ENCODE measurements around the gene MTA3. TPM values are rescaled to one million over a fixed set of nuclear protein-coding genes. Genes with fewer than 3 reads are reported as not detected.
"Not testable (repeated sequence)": the region's sequence is repeated elsewhere in the genome, so short reads cannot be mapped to it uniquely, and the experiment has no call there.

The MTA3 gene
- total RNA-seq, 1 donor from 2014 or later, result 107 TPM

GRCh38 chr2:42573256-42573655 lies 4.8 kb downstream of the MTA3 start:
- Mint-ChIP-seq H3K27me3 (ENCODE audit: low read depth) (no peaks in the 10 kb centered on the region), H3K4me3 (no peak overlapping the region), H3K9me3 (no peaks in the 10 kb centered on the region), H3K36me3 (peaks cover 22% of the 10 kb centered on the region), H3K4me1 (peaks cover 12% of the 10 kb centered on the region), H3K27ac (no peak overlapping the region)
- no peak for TF ChIP-seq CTCF (IDR thresholded peaks at IDR 0.05; ENCODE audit: unreplicated experiment)
- no peak for DNase-seq (ENCODE audit: low spot score in 2 of 2, unreplicated experiment in 2 of 2)

GRCh38 chr2:42575458-42576064 lies 7.1 kb downstream of the MTA3 start:
- Mint-ChIP-seq H3K4me3 (no peak overlapping the region), H3K9me3 (no peaks in the 10 kb centered on the region), H3K27ac (no peak overlapping the region), H3K4me1 (peaks cover 6% of the 10 kb centered on the region), H3K27me3 (ENCODE audit: low read depth) (no peaks in the 10 kb centered on the region), H3K36me3 (peaks cover 37% of the 10 kb centered on the region)
- no peak for DNase-seq (ENCODE audit: low spot score in 2 of 2, unreplicated experiment in 2 of 2)
- no peak for TF ChIP-seq CTCF (IDR thresholded peaks at IDR 0.05; ENCODE audit: unreplicated experiment)

GRCh38 chr2:42578621-42579020 lies 10.2 kb downstream of the MTA3 start:
- no peaks in the 10 kb centered on the region for H3K9me3 Mint-ChIP-seq
- H3K27me3 Mint-ChIP-seq (ENCODE audit: low read depth), result no peaks in the 10 kb centered on the region
- TF ChIP-seq CTCF (IDR thresholded peaks at IDR 0.05; ENCODE audit: unreplicated experiment), result no peak
- DNase-seq (ENCODE audit: low spot score in 2 of 2, unreplicated experiment in 2 of 2), result no peak
- no peak overlapping the region for H3K4me3 Mint-ChIP-seq
- peaks cover 6% of the 10 kb centered on the region for H3K4me1 Mint-ChIP-seq
- H3K36me3 Mint-ChIP-seq, result peaks cover 39% of the 10 kb centered on the region
- H3K27ac Mint-ChIP-seq, result no peak overlapping the region

GRCh38 chr2:42581257-42581656 lies 12.8 kb downstream of the MTA3 start:
- no peak for TF ChIP-seq CTCF (IDR thresholded peaks at IDR 0.05; ENCODE audit: unreplicated experiment)
- no peak overlapping the region for H3K4me3 Mint-ChIP-seq
- H3K27ac Mint-ChIP-seq, result no peak overlapping the region
- H3K36me3 Mint-ChIP-seq, result peaks cover 31% of the 10 kb centered on the region
- H3K27me3 Mint-ChIP-seq (ENCODE audit: low read depth), result no peaks in the 10 kb centered on the region
- no peak for DNase-seq (ENCODE audit: low spot score in 2 of 2, unreplicated experiment in 2 of 2)
- H3K4me1 Mint-ChIP-seq, result peaks cover 6% of the 10 kb centered on the region
- no peaks in the 10 kb centered on the region for H3K9me3 Mint-ChIP-seq

GRCh38 chr2:42584628-42585027 lies 16.2 kb downstream of the MTA3 start:
- not testable (repeated sequence) for H3K4me1 Mint-ChIP-seq; H3K4me3 Mint-ChIP-seq; H3K9me3 Mint-ChIP-seq; H3K27me3 Mint-ChIP-seq (ENCODE audit: low read depth); H3K27ac Mint-ChIP-seq
- H3K36me3 Mint-ChIP-seq, result peaks cover 30% of the 10 kb centered on the region
- DNase-seq (ENCODE audit: low spot score in 2 of 2, unreplicated experiment in 2 of 2), result peak in 1 of 2 experiments; percentile 6

- no peaks in the 10 kb centered on the region for H3K27me3 Mint-ChIP-seq (ENCODE audit: low read depth)
- no peaks in the 10 kb centered on the region for H3K9me3 Mint-ChIP-seq
- no peak for TF ChIP-seq CTCF (IDR thresholded peaks at IDR 0.05; ENCODE audit: unreplicated experiment)
- DNase-seq (ENCODE audit: low spot score in 2 of 2, unreplicated experiment in 2 of 2), result no peak
- no peak overlapping the region for H3K27ac Mint-ChIP-seq
- H3K4me3 Mint-ChIP-seq, result no peak overlapping the region
- no peaks in the 10 kb centered on the region for H3K4me1 Mint-ChIP-seq
- H3K36me3 Mint-ChIP-seq, result peaks cover 33% of the 10 kb centered on the region
These were observed 17.3 kb downstream of the MTA3 start for GRCh38 chr2:42585779-42586178.

Measured in mesothelial cell of epicardium (in vitro differentiated cells).